Measurements from ENCODE around the gene ARHGEF3.
A peak's percentile ranks its signal among the peaks of the same experiment; 100 is the strongest.

The ARHGEF3 gene

GRCh38 chr3:56792193-56792592 is 9.6 kb downstream of the ARHGEF3 start:
- DNase-seq, result no peak

- DNase-seq, result no peak
These were observed 11.5 kb downstream of the ARHGEF3 start for GRCh38 chr3:56790016-56790821.

- DNase-seq, result no peak
These were observed 12.7 kb downstream of the ARHGEF3 start for GRCh38 chr3:56789076-56789475.

GRCh38 chr3:56788521-56788920 is 13.2 kb downstream of the ARHGEF3 start:
- DNase-seq, result no peak

DNA sequence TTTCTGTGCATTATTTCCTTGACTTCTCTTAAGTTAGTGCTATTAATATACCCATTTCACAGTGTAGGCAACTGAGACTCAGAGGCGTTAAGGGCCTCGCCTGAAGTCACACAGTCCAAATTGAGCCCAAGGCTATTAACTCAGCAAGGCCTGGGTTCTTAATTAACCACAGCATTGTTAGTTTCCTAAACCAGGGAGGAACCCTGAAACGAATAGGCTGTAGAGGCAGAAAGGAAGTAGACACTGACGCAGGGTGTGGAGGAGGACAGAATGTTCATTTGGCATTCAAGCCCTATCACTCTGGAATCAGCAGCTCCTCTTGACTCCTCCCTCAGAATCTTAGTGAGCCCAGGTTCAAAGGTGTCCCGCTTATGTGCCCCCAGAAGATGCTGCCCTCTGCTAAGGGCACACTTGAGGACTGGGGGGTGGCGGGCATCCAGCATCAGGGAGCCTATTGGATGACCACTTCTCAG is 13.9 kb downstream of the ARHGEF3 start:
- DNase-seq, result no peak

DNA sequence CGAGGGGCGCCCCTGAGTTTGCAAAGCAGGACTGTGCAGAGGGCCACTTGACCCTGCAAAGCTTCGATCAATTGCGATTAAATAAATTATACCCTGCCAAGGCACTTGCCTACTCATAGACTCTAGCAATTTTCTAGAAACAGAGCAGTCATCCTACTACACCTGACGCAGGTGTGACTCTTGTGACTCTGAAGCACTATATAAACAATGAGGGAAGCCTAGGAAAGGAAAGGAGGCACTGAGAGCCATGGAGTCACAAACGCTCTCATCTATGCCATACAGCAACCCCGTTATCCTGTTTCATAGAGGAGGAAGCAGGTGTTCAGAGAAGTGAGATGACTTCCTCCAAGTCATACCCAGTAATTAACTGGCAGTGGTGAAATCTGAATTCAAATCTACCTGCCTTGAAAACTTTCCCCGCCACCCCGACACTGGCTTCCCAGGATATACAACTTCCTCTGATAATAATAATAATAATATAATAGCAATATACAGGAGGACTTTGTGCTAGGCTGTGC is 14.4 kb downstream of the ARHGEF3 start:
- no peak for DNase-seq

DNA sequence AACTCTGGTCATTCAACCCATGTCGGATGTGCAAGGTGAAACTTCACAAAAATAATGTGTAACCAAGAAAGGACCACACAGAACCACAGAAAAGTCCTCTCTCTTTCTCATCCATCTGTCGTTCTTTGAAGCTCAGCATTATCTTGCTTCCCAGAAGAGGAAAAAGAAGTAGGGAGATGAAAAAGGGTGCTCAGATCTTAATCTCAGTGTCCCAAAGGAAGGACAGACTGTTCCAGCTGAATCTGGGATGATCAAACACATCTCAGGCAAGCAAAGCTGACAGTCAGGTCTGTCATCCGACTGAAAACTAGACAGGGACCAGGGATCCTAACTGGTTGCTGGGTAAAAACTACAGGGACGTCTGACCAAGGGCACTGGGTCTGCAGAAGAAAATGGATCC is 16.2 kb downstream of the ARHGEF3 start:
- DNase-seq, result no peak

DNA sequence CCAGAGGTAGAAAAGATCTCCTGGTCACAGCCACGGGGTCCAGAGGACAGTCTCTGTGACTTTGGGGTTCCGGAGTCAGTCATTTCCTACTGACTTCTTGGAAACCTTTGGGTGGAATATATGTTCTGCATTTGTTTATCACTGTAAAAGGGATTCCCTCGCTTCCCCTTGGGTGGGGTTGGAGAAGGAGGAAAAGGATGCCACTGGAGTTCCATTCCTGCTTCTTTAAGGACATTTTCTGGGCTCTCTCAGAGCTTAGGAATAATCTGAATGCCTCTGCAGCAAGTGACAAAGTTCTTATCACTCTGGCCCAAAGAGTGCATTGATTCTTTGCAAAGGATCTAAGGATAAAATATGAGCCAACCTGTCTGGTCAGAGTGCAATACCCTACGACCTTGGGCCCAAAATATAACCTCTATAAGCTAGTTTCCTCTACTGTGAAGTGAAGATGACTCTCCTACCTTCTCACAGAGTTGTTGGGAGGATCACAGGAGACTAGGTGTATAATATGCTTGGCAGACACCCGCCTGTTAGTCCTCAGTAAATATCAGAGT is 17.2 kb downstream of the ARHGEF3 start:
- no peak for DNase-seq

GRCh38 chr3:56783644-56784447 is 17.9 kb downstream of the ARHGEF3 start:
- no peak for DNase-seq

GRCh38 chr3:56782906-56783305 is 18.8 kb downstream of the ARHGEF3 start:
- no peak for DNase-seq

DNA sequence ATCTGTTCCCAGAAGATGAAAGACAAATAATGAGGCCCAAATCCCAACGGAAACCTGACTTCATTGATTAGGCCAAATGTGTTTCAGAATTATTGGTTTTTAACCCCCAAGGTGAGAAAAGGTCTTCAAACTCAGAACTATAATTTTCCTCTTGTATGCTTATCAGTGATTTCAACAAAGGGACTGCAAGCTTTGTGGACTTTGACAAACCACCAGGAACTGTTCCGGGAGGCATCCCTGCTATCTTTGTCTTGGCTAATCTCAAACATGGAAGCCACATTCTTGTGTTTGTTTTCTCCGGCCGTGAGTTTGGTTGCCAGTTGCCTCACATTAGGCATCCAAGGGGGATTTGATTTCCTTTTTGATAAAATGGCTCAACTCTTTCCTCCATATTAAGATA is 19.5 kb downstream of the ARHGEF3 start:
- no peak for DNase-seq

- no peak for DNase-seq
These were observed 20.0 kb downstream of the ARHGEF3 start for GRCh38 chr3:56781762-56782161.

- no peak for DNase-seq
These were observed 20.8 kb downstream of the ARHGEF3 start for GRCh38 chr3:56780936-56781335.

DNA sequence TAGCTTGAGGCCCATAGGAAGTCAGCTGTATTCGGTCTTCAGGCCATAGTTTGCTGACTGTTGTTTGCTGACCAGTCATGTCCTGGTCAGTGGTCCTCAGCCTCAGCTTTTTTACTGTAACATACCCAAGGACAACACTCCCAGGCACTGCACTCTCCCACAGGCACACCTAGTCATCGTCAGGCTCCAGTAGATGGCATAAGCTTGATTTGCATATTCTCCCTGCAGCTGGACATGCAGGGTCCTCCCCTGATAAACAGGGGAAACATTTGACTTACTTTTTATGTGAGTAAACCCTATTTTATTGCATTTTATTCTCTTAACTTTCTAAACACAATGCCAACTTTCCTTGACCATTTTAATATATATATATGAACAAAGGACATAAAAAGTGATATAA is 22.9 kb downstream of the ARHGEF3 start:
- DNase-seq, result no peak

- DNase-seq, result no peak
These were observed 25.2 kb downstream of the ARHGEF3 start for GRCh38 chr3:56776556-56776950.

- no peak for DNase-seq
These were observed 25.8 kb downstream of the ARHGEF3 start for GRCh38 chr3:56775838-56776555.

- peak in 1 of 2 experiments; percentile 21 for DNase-seq
These were observed 26.3 kb downstream of the ARHGEF3 start for GRCh38 chr3:56775445-56775837.

GRCh38 chr3:56773986-56774385 is 27.8 kb downstream of the ARHGEF3 start:
- no peak for DNase-seq

GRCh38 chr3:56772952-56773938 is 28.5 kb downstream of the ARHGEF3 start:
- no peak for DNase-seq

- no peak for DNase-seq
These were observed 30.4 kb downstream of the ARHGEF3 start for GRCh38 chr3:56771376-56771775.

- DNase-seq, result no peak
These were observed 32.5 kb downstream of the ARHGEF3 start for GRCh38 chr3:56769116-56769707.
